Germinal center (tissue), 1 donor: ENCODE results near the gene GNA14.
"Not testable (repeated sequence)": the region's sequence is repeated elsewhere in the genome, so short reads cannot be mapped to it uniquely, and the experiment has no call there.

Experiments used
- DNase-seq: peaks from one replicate; pipeline ENCODE4 v3.0.0; 2012; ENCODE audit warnings: mixed read lengths, low spot score

Gene GNA14

GRCh38 chr9:77648234-77649108 is at the start of gene GNA14:
GNA14 (minus strand) TSS chr9:77648322; CDS start chr9:77647793, 529 bp downstream.
- no peak for DNase-seq

- DNase-seq, result no peak
Measured at GRCh38 chr9:77697238-77697984, 49.3 kb upstream of the GNA14 start.

GRCh38 chr9:77690723-77691122 is 42.6 kb upstream of the GNA14 start:
- DNase-seq, result not testable (repeated sequence)

GRCh38 chr9:77690119-77690518 is 42.0 kb upstream of the GNA14 start:
- DNase-seq, result not testable (repeated sequence)

- not testable (repeated sequence) for DNase-seq
Measured at GRCh38 chr9:77687737-77688136, 39.6 kb upstream of the GNA14 start.

GRCh38 chr9:77680581-77680980 is 32.5 kb upstream of the GNA14 start:
- DNase-seq, result no peak

- no peak for DNase-seq
Measured at GRCh38 chr9:77679661-77680368, 31.7 kb upstream of the GNA14 start.

GRCh38 chr9:77679088-77679487 is 31.0 kb upstream of the GNA14 start:
- DNase-seq, result no peak

GRCh38 chr9:77677957-77678535 is 29.9 kb upstream of the GNA14 start:
- no peak for DNase-seq

- DNase-seq, result no peak
Measured at GRCh38 chr9:77677397-77677796, 29.3 kb upstream of the GNA14 start.

- no peak for DNase-seq
Measured at GRCh38 chr9:77673941-77674791, 26.0 kb upstream of the GNA14 start.

GRCh38 chr9:77672183-77672582 is 24.1 kb upstream of the GNA14 start:
- no peak for DNase-seq

GRCh38 chr9:77667151-77667550 is 19.0 kb upstream of the GNA14 start:
- DNase-seq, result no peak

GRCh38 chr9:77663754-77664153 is 15.6 kb upstream of the GNA14 start:
- DNase-seq, result no peak

- no peak for DNase-seq
Measured at GRCh38 chr9:77661566-77662085, 13.5 kb upstream of the GNA14 start.

GRCh38 chr9:77659926-77660325 is 11.8 kb upstream of the GNA14 start:
- no peak for DNase-seq

GRCh38 chr9:77651203-77651602 is 3.1 kb upstream of the GNA14 start:
- DNase-seq, result no peak

- DNase-seq, result no peak
Measured at GRCh38 chr9:77649109-77649812, 1.1 kb upstream of the GNA14 start.

- no peak for DNase-seq
Measured at GRCh38 chr9:77647267-77648233, 572 bp downstream of the GNA14 start.
